ENCODE results near the gene AOAH.
A peak's percentile ranks its signal among the peaks of the same experiment; 100 is the strongest.

AOAH gene

GRCh38 chr7:36723951-36724664 lies at the start of gene AOAH:
TSS of gene AOAH (minus strand) at chr7:36724494. CDS start at chr7:36724148, 346 bp downstream.
- no peak for DNase-seq

- DNase-seq = no peak
Observed at GRCh38 chr7:36766451-36766850, 42.2 kb upstream of the AOAH start.

- peak; percentile 33 for DNase-seq
Observed at GRCh38 chr7:36765605-36766004, 41.3 kb upstream of the AOAH start.

GRCh38 chr7:36764929-36765328 lies 40.6 kb upstream of the AOAH start:
- DNase-seq = no peak

GRCh38 chr7:36763132-36763816 lies 39.0 kb upstream of the AOAH start:
- peak; percentile 28 for DNase-seq

GRCh38 chr7:36762394-36762793 lies 38.1 kb upstream of the AOAH start:
- no peak for DNase-seq

- DNase-seq = no peak
Observed at GRCh38 chr7:36761835-36762234, 37.5 kb upstream of the AOAH start.

- DNase-seq = peak; percentile 72
Observed at GRCh38 chr7:36760856-36761762, 36.8 kb upstream of the AOAH start.

- DNase-seq = no peak
Observed at GRCh38 chr7:36758879-36759278, 34.6 kb upstream of the AOAH start.

- DNase-seq = no peak
Observed at GRCh38 chr7:36755484-36755883, 31.2 kb upstream of the AOAH start.

- no peak for DNase-seq
Observed at GRCh38 chr7:36752026-36752711, 27.9 kb upstream of the AOAH start.

- no peak for DNase-seq
Observed at GRCh38 chr7:36750451-36750850, 26.2 kb upstream of the AOAH start.

GRCh38 chr7:36749282-36749960 lies 25.1 kb upstream of the AOAH start:
- no peak for DNase-seq

GRCh38 chr7:36748017-36748487 lies 23.8 kb upstream of the AOAH start:
- no peak for DNase-seq

- DNase-seq = no peak
Observed at GRCh38 chr7:36747280-36748016, 23.2 kb upstream of the AOAH start.

GRCh38 chr7:36746347-36746746 lies 22.1 kb upstream of the AOAH start:
- no peak for DNase-seq

- no peak for DNase-seq
Observed at GRCh38 chr7:36742911-36743775, 18.8 kb upstream of the AOAH start.

GRCh38 chr7:36741866-36742265 lies 17.6 kb upstream of the AOAH start:
- DNase-seq = no peak

GRCh38 chr7:36739351-36739750 lies 15.1 kb upstream of the AOAH start:
- no peak for DNase-seq

GRCh38 chr7:36736899-36737211 lies 12.6 kb upstream of the AOAH start:
- no peak for DNase-seq

All from DMS53 (cell line).